ENCODE measurements around the gene LAMA4.

The LAMA4 gene

GRCh38 chr6:112177092-112177491 is 77.3 kb downstream of the LAMA4 start:
- Histone ChIP-seq H3K27ac (ENCODE audit: low read depth, low read length) (no peak overlapping the region), H3K9me2 (replicated peaks; ENCODE audit: insufficient read depth, low read length) (no peaks in the 10 kb centered on the region), H3K79me2 (ENCODE audit: insufficient read depth, low read length) (no peaks in the 10 kb centered on the region), H3K9me3 (ENCODE audit: insufficient read depth, low read length) (no peaks in the 10 kb centered on the region), H3F3A (ENCODE audit: insufficient read depth) (no peaks in the 10 kb centered on the region), H3K36me3 (ENCODE audit: low read length) (no peaks in the 10 kb centered on the region), H4K20me1 (ENCODE audit: low read depth, low read length) (no peaks in the 10 kb centered on the region), H3K9ac (ENCODE audit: low read length) (no peak overlapping the region), H3K4me2 (ENCODE audit: low read depth, low read length, poor library complexity, severe bottlenecking) (no peak overlapping the region), H3K4me3 (ENCODE audit: insufficient read depth, low read length, poor library complexity, severe bottlenecking) (no peak overlapping the region), H2AFZ (ENCODE audit: low read depth, low read length, severe bottlenecking) (no peak overlapping the region), H3K27me3 (ENCODE audit: low read length) (no peaks in the 10 kb centered on the region)
- TF ChIP-seq, protein P1, sequence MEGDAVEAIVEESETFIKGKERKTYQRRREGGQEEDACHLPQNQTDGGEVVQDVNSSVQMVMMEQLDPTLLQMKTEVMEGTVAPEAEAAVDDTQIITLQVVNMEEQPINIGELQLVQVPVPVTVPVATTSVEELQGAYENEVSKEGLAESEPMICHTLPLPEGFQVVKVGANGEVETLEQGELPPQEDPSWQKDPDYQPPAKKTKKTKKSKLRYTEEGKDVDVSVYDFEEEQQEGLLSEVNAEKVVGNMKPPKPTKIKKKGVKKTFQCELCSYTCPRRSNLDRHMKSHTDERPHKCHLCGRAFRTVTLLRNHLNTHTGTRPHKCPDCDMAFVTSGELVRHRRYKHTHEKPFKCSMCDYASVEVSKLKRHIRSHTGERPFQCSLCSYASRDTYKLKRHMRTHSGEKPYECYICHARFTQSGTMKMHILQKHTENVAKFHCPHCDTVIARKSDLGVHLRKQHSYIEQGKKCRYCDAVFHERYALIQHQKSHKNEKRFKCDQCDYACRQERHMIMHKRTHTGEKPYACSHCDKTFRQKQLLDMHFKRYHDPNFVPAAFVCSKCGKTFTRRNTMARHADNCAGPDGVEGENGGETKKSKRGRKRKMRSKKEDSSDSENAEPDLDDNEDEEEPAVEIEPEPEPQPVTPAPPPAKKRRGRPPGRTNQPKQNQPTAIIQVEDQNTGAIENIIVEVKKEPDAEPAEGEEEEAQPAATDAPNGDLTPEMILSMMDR (IDR thresholded peaks at IDR 0.05; ENCODE audit: insufficient read depth, low read length, poor library complexity, severe bottlenecking), result no peak
- no peak for TF ChIP-seq EZH2phosphoT487 (conservative IDR thresholded peaks at IDR 0.05; ENCODE audit: low read length)

DNA sequence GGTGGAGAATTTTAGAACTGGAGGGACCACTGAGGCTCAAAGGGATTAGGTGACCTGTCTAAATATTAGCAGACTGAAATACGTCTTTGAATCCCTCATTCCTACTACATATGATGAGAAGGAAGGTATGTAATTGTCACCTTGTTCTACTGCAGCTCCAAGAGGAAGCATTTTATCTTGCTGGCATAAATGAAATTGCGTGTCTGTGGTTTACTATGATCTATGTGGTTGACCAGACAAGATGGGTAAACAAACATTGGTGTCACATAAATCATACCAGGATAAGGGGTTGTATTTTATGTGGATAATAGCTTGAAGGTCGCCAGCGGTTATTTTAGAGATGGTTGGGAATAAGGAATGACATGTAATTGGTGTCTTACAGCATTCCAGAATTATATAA is 78.2 kb downstream of the LAMA4 start:
- no peak overlapping the region for H3K27ac ChIP-seq (ENCODE audit: low read depth, low read length)
- H2AFZ ChIP-seq (ENCODE audit: low read depth, low read length, severe bottlenecking), result no peak overlapping the region
- H4K20me1 ChIP-seq (ENCODE audit: low read depth, low read length), result no peaks in the 10 kb centered on the region
- no peaks in the 10 kb centered on the region for H3K36me3 ChIP-seq (ENCODE audit: low read length)
- H3K9ac ChIP-seq (ENCODE audit: low read length), result no peak overlapping the region
- no peak overlapping the region for H3K4me3 ChIP-seq (ENCODE audit: insufficient read depth, low read length, poor library complexity, severe bottlenecking)
- no peaks in the 10 kb centered on the region for H3K9me2 ChIP-seq (replicated peaks; ENCODE audit: insufficient read depth, low read length)
- H3K4me2 ChIP-seq (ENCODE audit: low read depth, low read length, poor library complexity, severe bottlenecking), result no peak overlapping the region
- no peaks in the 10 kb centered on the region for H3K79me2 ChIP-seq (ENCODE audit: insufficient read depth, low read length)
- H3K9me3 ChIP-seq (ENCODE audit: insufficient read depth, low read length), result no peaks in the 10 kb centered on the region
- H3K27me3 ChIP-seq (ENCODE audit: low read length), result no peaks in the 10 kb centered on the region
- no peaks in the 10 kb centered on the region for H3F3A ChIP-seq (ENCODE audit: insufficient read depth)
- no peak for TF ChIP-seq EZH2phosphoT487 (conservative IDR thresholded peaks at IDR 0.05; ENCODE audit: low read length)
- TF ChIP-seq, protein P1 (IDR thresholded peaks at IDR 0.05; ENCODE audit: insufficient read depth, low read length, poor library complexity, severe bottlenecking), result no peak

- TF ChIP-seq, protein P1 (IDR thresholded peaks at IDR 0.05; ENCODE audit: insufficient read depth, low read length, poor library complexity, severe bottlenecking), result no peak
- no peak for TF ChIP-seq EZH2phosphoT487 (conservative IDR thresholded peaks at IDR 0.05; ENCODE audit: low read length)
These were observed 81.1 kb downstream of the LAMA4 start for GRCh38 chr6:112173221-112173804.

More at GRCh38 chr6:112173221-112173804, 81.1 kb downstream of the LAMA4 start:
- Histone ChIP-seq H3K27me3 (ENCODE audit: low read length) (no peaks in the 10 kb centered on the region), H2AFZ (ENCODE audit: low read depth, low read length, severe bottlenecking) (no peak overlapping the region), H4K20me1 (ENCODE audit: low read depth, low read length) (no peaks in the 10 kb centered on the region), H3K9me3 (ENCODE audit: insufficient read depth, low read length) (no peaks in the 10 kb centered on the region), H3K79me2 (ENCODE audit: insufficient read depth, low read length) (no peaks in the 10 kb centered on the region), H3F3A (ENCODE audit: insufficient read depth) (no peaks in the 10 kb centered on the region), H3K9ac (ENCODE audit: low read length) (no peak overlapping the region), H3K27ac (ENCODE audit: low read depth, low read length) (no peak overlapping the region), H3K4me2 (ENCODE audit: low read depth, low read length, poor library complexity, severe bottlenecking) (no peak overlapping the region), H3K36me3 (ENCODE audit: low read length) (no peaks in the 10 kb centered on the region), H3K9me2 (replicated peaks; ENCODE audit: insufficient read depth, low read length) (no peaks in the 10 kb centered on the region), H3K4me3 (ENCODE audit: insufficient read depth, low read length, poor library complexity, severe bottlenecking) (no peak overlapping the region)
